ENCODE results near the gene PDLIM1. TPM values are rescaled to one million over a fixed set of nuclear protein-coding genes. Genes with fewer than 3 reads are reported as not detected.
A peak's percentile ranks its signal among the peaks of the same experiment; 100 is the strongest.

The PDLIM1 gene
- total and polyA plus RNA-seq, 2 donors (not counting 1 experiment from before 2014, with no cell fraction given) = 24.3 to 390 TPM

DNA sequence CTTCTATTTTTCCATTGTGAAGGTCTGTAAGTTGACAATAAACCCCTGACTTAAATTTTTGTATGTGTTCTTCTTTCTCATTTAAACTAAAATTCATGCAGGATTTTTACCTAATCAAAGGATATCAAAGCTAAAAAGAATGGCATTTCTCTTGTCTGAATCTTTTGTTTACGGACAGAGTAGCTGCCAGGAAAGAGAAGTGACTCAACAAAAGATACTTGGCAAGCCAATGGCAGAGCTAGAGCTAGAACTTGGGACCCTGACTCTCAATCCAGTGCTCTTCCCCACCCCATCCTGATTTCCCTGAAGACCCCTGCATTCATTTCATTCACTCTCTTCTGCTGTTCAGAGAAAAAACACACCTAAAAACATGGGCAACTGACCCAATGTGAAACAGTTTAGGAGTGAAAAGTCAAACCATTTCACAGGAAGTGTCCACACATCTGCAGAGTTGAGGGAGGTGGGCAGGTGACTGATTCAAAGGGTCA lies 40.2 kb upstream of the PDLIM1 start:
- Histone ChIP-seq H3K27ac (ENCODE audit: insufficient read depth, low read length) (no peak overlapping the region), H4K20me1 (ENCODE audit: control insufficient read depth, extremely low read depth, insufficient read depth, low read length) (no peaks in the 10 kb centered on the region), H3K27me3 (ENCODE audit: control insufficient read depth, insufficient read depth, low read length) (no peaks in the 10 kb centered on the region), H3K9me3 (ENCODE audit: control insufficient read depth, insufficient read depth, low read depth, low read length) (no peaks in the 10 kb centered on the region), H3K79me2 (ENCODE audit: control insufficient read depth, insufficient read depth, low read length) (no peaks in the 10 kb centered on the region), H3K4me1 (ENCODE audit: control insufficient read depth, extremely low read depth, insufficient read depth, low read length) (peaks cover 18% of the 10 kb centered on the region), H2AFZ (ENCODE audit: low read length) (no peak overlapping the region), H3K4me3 (replicated peaks in 1 of 4; ENCODE audit: control extremely low read depth in 1 of 4, insufficient read depth in 1 of 4, low read depth in 3 of 4, low read length in 4 of 4) (no peak overlapping the region), H3K36me3 (ENCODE audit: control insufficient read depth, insufficient read depth, low read length) (no peaks in the 10 kb centered on the region), H3K4me2 (ENCODE audit: extremely low read depth, insufficient read depth, low read length) (no peak overlapping the region), H3K9ac (ENCODE audit: insufficient read depth, low read length) (no peak overlapping the region)
- DNase-seq (ENCODE audit: low read depth in 2 of 2) = peak in 1 of 2 donors; percentile 44
- TF ChIP-seq CTCF (conservative IDR thresholded peaks at IDR 0.05 in 1 of 2, IDR thresholded peaks at IDR 0.05 in 1 of 2; ENCODE audit: low read depth in 1 of 2, low read length in 2 of 2) (no peak), EZH2 (IDR thresholded peaks at IDR 0.05; ENCODE audit: low read length, missing control alignments) (no peak)

DNA sequence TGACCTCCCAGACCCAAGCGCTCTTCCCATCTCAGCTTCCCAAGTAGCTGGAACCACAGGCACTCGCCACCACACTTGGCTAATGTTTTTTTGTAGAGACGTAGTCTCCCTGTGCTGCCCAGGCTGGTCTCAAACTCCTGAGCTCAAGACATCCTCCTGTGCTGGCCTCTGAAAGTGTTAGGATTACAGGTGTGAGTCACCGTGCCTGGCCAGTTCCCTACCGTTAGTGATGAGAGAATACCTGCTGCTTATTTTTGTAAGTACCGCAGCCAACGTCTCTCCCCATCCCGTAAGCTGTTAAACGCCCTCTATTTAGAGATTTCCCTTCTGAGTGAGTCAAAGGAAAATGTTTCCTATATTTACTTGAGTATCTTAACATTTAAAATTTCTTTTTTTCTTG lies 38.5 kb upstream of the PDLIM1 start:
- DNase-seq (ENCODE audit: low read depth in 2 of 2) = no peak
- TF ChIP-seq EZH2 (IDR thresholded peaks at IDR 0.05; ENCODE audit: low read length, missing control alignments) (no peak), CTCF (conservative IDR thresholded peaks at IDR 0.05 in 1 of 2, IDR thresholded peaks at IDR 0.05 in 1 of 2; ENCODE audit: low read depth in 1 of 2, low read length in 2 of 2) (no peak)
- no peaks in the 10 kb centered on the region for H3K9me3 ChIP-seq (ENCODE audit: control insufficient read depth, insufficient read depth, low read depth, low read length)
- H3K27ac ChIP-seq (ENCODE audit: insufficient read depth, low read length) = no peak overlapping the region
- no peaks in the 10 kb centered on the region for H3K79me2 ChIP-seq (ENCODE audit: control insufficient read depth, insufficient read depth, low read length)
- no peak overlapping the region for H3K9ac ChIP-seq (ENCODE audit: insufficient read depth, low read length)
- H3K36me3 ChIP-seq (ENCODE audit: control insufficient read depth, insufficient read depth, low read length) = no peaks in the 10 kb centered on the region
- H2AFZ ChIP-seq (ENCODE audit: low read length) = no peak overlapping the region
- no peaks in the 10 kb centered on the region for H4K20me1 ChIP-seq (ENCODE audit: control insufficient read depth, extremely low read depth, insufficient read depth, low read length)
- no peak overlapping the region for H3K4me3 ChIP-seq (replicated peaks in 1 of 4; ENCODE audit: control extremely low read depth in 1 of 4, insufficient read depth in 1 of 4, low read depth in 3 of 4, low read length in 4 of 4)
- no peak overlapping the region for H3K4me2 ChIP-seq (ENCODE audit: extremely low read depth, insufficient read depth, low read length)
- peaks cover 6% of the 10 kb centered on the region for H3K4me1 ChIP-seq (ENCODE audit: control insufficient read depth, extremely low read depth, insufficient read depth, low read length)
- no peaks in the 10 kb centered on the region for H3K27me3 ChIP-seq (ENCODE audit: control insufficient read depth, insufficient read depth, low read length)

- no peak overlapping the region for H3K27ac ChIP-seq (ENCODE audit: insufficient read depth, low read length)
- H3K4me2 ChIP-seq (ENCODE audit: extremely low read depth, insufficient read depth, low read length) = no peak overlapping the region
- no peak for TF ChIP-seq CTCF (conservative IDR thresholded peaks at IDR 0.05 in 1 of 2, IDR thresholded peaks at IDR 0.05 in 1 of 2; ENCODE audit: low read depth in 1 of 2, low read length in 2 of 2)
- no peak for TF ChIP-seq EZH2 (IDR thresholded peaks at IDR 0.05; ENCODE audit: low read length, missing control alignments)
- no peak overlapping the region for H3K4me3 ChIP-seq (replicated peaks in 1 of 4; ENCODE audit: control extremely low read depth in 1 of 4, insufficient read depth in 1 of 4, low read depth in 3 of 4, low read length in 4 of 4)
- DNase-seq (ENCODE audit: low read depth in 2 of 2) = no peak
- H3K9me3 ChIP-seq (ENCODE audit: control insufficient read depth, insufficient read depth, low read depth, low read length) = no peaks in the 10 kb centered on the region
- peaks cover 4% of the 10 kb centered on the region for H3K4me1 ChIP-seq (ENCODE audit: control insufficient read depth, extremely low read depth, insufficient read depth, low read length)
- no peaks in the 10 kb centered on the region for H4K20me1 ChIP-seq (ENCODE audit: control insufficient read depth, extremely low read depth, insufficient read depth, low read length)
- no peak overlapping the region for H3K9ac ChIP-seq (ENCODE audit: insufficient read depth, low read length)
- no peaks in the 10 kb centered on the region for H3K27me3 ChIP-seq (ENCODE audit: control insufficient read depth, insufficient read depth, low read length)
- H2AFZ ChIP-seq (ENCODE audit: low read length) = no peak overlapping the region
- no peaks in the 10 kb centered on the region for H3K79me2 ChIP-seq (ENCODE audit: control insufficient read depth, insufficient read depth, low read length)
- no peaks in the 10 kb centered on the region for H3K36me3 ChIP-seq (ENCODE audit: control insufficient read depth, insufficient read depth, low read length)
Measured at GRCh38 chr10:95328013-95328412, 37.2 kb upstream of the PDLIM1 start.
